Measurements from ENCODE around the gene SLC12A4. TPM values are rescaled to one million over a fixed set of nuclear protein-coding genes. Genes with fewer than 3 reads are reported as not detected.
A peak's percentile ranks its signal among the peaks of the same experiment; 100 is the strongest.

The SLC12A4 gene
- total and polyA plus RNA-seq, 2 experiments from 2014 or later, result 19.9 to 53.0 TPM

- no peaks in the 10 kb centered on the region for H3K4me1 Mint-ChIP-seq
- H3K27ac Mint-ChIP-seq, result no peak overlapping the region
- peaks cover 40% of the 10 kb centered on the region for H3K36me3 Mint-ChIP-seq (ENCODE audit: low read depth)
Observed at GRCh38 chr16:67948015-67948414, 20.4 kb downstream of the SLC12A4 start.

GRCh38 chr16:67946966-67947558 is 21.4 kb downstream of the SLC12A4 start:
- H3K79me2 ChIP-seq (replicated peaks; ENCODE audit: insufficient read depth), result no peaks in the 10 kb centered on the region
- no peaks in the 10 kb centered on the region for H3K4me1 ChIP-seq (ENCODE audit: insufficient read depth)
- TF ChIP-seq, protein P1, sequence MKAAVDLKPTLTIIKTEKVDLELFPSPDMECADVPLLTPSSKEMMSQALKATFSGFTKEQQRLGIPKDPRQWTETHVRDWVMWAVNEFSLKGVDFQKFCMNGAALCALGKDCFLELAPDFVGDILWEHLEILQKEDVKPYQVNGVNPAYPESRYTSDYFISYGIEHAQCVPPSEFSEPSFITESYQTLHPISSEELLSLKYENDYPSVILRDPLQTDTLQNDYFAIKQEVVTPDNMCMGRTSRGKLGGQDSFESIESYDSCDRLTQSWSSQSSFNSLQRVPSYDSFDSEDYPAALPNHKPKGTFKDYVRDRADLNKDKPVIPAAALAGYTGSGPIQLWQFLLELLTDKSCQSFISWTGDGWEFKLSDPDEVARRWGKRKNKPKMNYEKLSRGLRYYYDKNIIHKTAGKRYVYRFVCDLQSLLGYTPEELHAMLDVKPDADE (IDR thresholded peaks at IDR 0.05), result no peak
- TF ChIP-seq, protein P2, sequence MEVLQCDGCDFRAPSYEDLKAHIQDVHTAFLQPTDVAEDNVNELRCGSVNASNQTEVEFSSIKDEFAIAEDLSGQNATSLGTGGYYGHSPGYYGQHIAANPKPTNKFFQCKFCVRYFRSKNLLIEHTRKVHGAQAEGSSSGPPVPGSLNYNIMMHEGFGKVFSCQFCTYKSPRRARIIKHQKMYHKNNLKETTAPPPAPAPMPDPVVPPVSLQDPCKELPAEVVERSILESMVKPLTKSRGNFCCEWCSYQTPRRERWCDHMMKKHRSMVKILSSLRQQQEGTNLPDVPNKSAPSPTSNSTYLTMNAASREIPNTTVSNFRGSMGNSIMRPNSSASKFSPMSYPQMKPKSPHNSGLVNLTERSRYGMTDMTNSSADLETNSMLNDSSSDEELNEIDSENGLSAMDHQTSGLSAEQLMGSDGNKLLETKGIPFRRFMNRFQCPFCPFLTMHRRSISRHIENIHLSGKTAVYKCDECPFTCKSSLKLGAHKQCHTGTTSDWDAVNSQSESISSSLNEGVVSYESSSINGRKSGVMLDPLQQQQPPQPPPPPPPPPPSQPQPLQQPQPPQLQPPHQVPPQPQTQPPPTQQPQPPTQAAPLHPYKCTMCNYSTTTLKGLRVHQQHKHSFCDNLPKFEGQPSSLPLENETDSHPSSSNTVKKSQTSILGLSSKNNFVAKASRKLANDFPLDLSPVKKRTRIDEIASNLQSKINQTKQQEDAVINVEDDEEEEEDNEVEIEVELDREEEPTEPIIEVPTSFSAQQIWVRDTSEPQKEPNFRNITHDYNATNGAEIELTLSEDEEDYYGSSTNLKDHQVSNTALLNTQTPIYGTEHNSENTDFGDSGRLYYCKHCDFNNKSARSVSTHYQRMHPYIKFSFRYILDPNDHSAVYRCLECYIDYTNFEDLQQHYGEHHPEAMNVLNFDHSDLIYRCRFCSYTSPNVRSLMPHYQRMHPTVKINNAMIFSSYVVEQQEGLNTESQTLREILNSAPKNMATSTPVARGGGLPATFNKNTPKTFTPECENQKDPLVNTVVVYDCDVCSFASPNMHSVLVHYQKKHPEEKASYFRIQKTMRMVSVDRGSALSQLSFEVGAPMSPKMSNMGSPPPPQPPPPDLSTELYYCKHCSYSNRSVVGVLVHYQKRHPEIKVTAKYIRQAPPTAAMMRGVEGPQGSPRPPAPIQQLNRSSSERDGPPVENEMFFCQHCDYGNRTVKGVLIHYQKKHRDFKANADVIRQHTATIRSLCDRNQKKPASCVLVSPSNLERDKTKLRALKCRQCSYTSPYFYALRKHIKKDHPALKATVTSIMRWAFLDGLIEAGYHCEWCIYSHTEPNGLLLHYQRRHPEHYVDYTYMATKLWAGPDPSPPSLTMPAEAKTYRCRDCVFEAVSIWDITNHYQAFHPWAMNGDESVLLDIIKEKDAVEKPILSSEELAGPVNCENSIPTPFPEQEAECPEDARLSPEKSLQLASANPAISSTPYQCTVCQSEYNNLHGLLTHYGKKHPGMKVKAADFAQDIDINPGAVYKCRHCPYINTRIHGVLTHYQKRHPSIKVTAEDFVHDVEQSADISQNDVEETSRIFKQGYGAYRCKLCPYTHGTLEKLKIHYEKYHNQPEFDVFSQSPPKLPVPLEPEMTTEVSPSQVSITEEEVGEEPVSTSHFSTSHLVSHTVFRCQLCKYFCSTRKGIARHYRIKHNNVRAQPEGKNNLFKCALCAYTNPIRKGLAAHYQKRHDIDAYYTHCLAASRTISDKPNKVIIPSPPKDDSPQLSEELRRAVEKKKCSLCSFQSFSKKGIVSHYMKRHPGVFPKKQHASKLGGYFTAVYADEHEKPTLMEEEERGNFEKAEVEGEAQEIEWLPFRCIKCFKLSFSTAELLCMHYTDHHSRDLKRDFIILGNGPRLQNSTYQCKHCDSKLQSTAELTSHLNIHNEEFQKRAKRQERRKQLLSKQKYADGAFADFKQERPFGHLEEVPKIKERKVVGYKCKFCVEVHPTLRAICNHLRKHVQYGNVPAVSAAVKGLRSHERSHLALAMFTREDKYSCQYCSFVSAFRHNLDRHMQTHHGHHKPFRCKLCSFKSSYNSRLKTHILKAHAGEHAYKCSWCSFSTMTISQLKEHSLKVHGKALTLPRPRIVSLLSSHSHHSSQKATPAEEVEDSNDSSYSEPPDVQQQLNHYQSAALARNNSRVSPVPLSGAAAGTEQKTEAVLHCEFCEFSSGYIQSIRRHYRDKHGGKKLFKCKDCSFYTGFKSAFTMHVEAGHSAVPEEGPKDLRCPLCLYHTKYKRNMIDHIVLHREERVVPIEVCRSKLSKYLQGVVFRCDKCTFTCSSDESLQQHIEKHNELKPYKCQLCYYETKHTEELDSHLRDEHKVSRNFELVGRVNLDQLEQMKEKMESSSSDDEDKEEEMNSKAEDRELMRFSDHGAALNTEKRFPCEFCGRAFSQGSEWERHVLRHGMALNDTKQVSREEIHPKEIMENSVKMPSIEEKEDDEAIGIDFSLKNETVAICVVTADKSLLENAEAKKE (CRISPR knock-in tag; IDR thresholded peaks at IDR 0.05), result no peak

More at GRCh38 chr16:67948015-67948414, 20.4 kb downstream of the SLC12A4 start:
- H3K9me2 ChIP-seq (ENCODE audit: insufficient read depth), result no peaks in the 10 kb centered on the region
- no peaks in the 10 kb centered on the region; the same call in 1 of the 2 replicates for H4K20me1 ChIP-seq (replicated peaks; ENCODE audit: insufficient read depth)
- TF ChIP-seq NANOG (IDR thresholded peaks at IDR 0.05; ENCODE audit: borderline replicate concordance) (no peak), CTCF (conservative IDR thresholded peaks at IDR 0.05; ENCODE audit: low read depth in 2 of 2) (no peak), CREB1 (CRISPR knock-in tag; IDR thresholded peaks at IDR 0.05; ENCODE audit: low read depth) (no peak), JUNB (IDR thresholded peaks at IDR 0.05; ENCODE audit: unreplicated experiment) (no peak), POLR2AphosphoS5 (IDR thresholded peaks at IDR 0.05; ENCODE audit: low read depth) (0 out of 2 replicates have a peak, but pooled peaks have one; percentile 13)
- TF ChIP-seq, protein P1 (IDR thresholded peaks at IDR 0.05), result no peak
- no peaks in the 10 kb centered on the region for H3K79me2 ChIP-seq (replicated peaks; ENCODE audit: insufficient read depth)
- Mint-ChIP-seq H3K27me3 (ENCODE audit: insufficient read depth, low read depth, poor library complexity) (peaks cover 4% of the 10 kb centered on the region), H3K9me3 (no peaks in the 10 kb centered on the region), H3K4me3 (no peak overlapping the region)
- H3K36me3 ChIP-seq (ENCODE audit: insufficient read depth), result peaks cover 13% of the 10 kb centered on the region; the same call in 1 of the 2 replicates
- no peak overlapping the region for H3K4me2 ChIP-seq
- H3K4me3 ChIP-seq, result no peak overlapping the region
- H3K4me1 ChIP-seq (ENCODE audit: insufficient read depth), result no peaks in the 10 kb centered on the region
- ATAC-seq, result no peak
- no peak overlapping the region for H2AFZ ChIP-seq
- no peak overlapping the region for H3K27ac ChIP-seq (ENCODE audit: low read depth)
- no peaks in the 10 kb centered on the region for H3K27me3 ChIP-seq (ENCODE audit: insufficient read depth)
- DNase-seq (ENCODE audit: low spot score), result no peak
- no peaks in the 10 kb centered on the region for H3F3A ChIP-seq (replicated peaks; ENCODE audit: low read depth)

More at GRCh38 chr16:67946966-67947558, 21.4 kb downstream of the SLC12A4 start:
- DNase-seq (ENCODE audit: low spot score) (no peak), ATAC-seq (no peak)
- Histone ChIP-seq H3K36me3 (ENCODE audit: insufficient read depth) (peaks cover 13% of the 10 kb centered on the region; the same call in 1 of the 2 replicates), H4K20me1 (replicated peaks; ENCODE audit: insufficient read depth) (peaks cover 2% of the 10 kb centered on the region), H3K4me3 (no peak overlapping the region), H3K4me2 (no peak overlapping the region), H2AFZ (no peak overlapping the region), H3K27me3 (ENCODE audit: insufficient read depth) (no peaks in the 10 kb centered on the region), H3F3A (replicated peaks; ENCODE audit: low read depth) (peaks cover 6% of the 10 kb centered on the region), H3K9me2 (ENCODE audit: insufficient read depth) (no peaks in the 10 kb centered on the region), H3K27ac (ENCODE audit: low read depth) (no peak overlapping the region)
- Mint-ChIP-seq H3K27me3 (ENCODE audit: insufficient read depth, low read depth, poor library complexity) (peaks cover 4% of the 10 kb centered on the region), H3K27ac (no peak overlapping the region), H3K4me3 (no peak overlapping the region), H3K9me3 (no peaks in the 10 kb centered on the region), H3K4me1 (no peaks in the 10 kb centered on the region), H3K36me3 (ENCODE audit: low read depth) (peaks cover 38% of the 10 kb centered on the region)
